Large intestine (tissue), 3 donors: Measurements from ENCODE around the gene ESPN. TPM values are rescaled to one million over a fixed set of nuclear protein-coding genes. Genes with fewer than 3 reads are reported as not detected.
A peak's percentile ranks its signal among the peaks of the same experiment; 100 is the strongest.

Experiments
- DNase-seq, 2 donors: peaks; one replicate each; pipeline versions ENCODE4 v3.0.0 to v3.0.0-alpha.2; 2013
- H3K27ac ChIP-seq: one replicate; pipeline ENCODE4 v1.5.1; 2013; ENCODE audit warnings: low read length
- H3K27me3 ChIP-seq: 2 replicates; pipeline ENCODE4 v1.6.1; 2013; ENCODE audit warnings: low read length; ENCODE audit not compliant: control insufficient read depth, insufficient read depth
- H3K36me3 ChIP-seq: 2 replicates; pipeline ENCODE4 v1.6.1; 2013; ENCODE audit warnings: low read length; ENCODE audit not compliant: control insufficient read depth, insufficient read depth
- H3K4me1 ChIP-seq: one replicate; pipeline ENCODE4 v1.6.1; 2013; ENCODE audit warnings: low read length; ENCODE audit not compliant: control insufficient read depth, insufficient read depth
- H3K4me3 ChIP-seq: one replicate; pipeline ENCODE4 v1.5.1; 2013; ENCODE audit warnings: low read length
- H3K9me3 ChIP-seq: one replicate; pipeline ENCODE4 v1.6.1; 2013; ENCODE audit warnings: mild to moderate bottlenecking, low read depth, low read length, moderate library complexity; ENCODE audit not compliant: control insufficient read depth
- WGBS: methylation state at CpG from one replicate; pipeline ENCODE4 v1.1.5; 2013; ENCODE audit warnings: low lambda C conversion rate; ENCODE audit not compliant: insufficient coverage; 5-methylcytosine and 5-hydroxymethylcytosine counted together
- polyA plus RNA-seq: library from polyadenylated mRNA; unstranded; fragments of 120-200 nt; gene quantifications from one replicate; pipeline ENCODE4 v1.2.1, GENCODE V29; 2013

Gene ESPN
- polyA plus RNA-seq, 1 donor: 256 TPM

DNA sequence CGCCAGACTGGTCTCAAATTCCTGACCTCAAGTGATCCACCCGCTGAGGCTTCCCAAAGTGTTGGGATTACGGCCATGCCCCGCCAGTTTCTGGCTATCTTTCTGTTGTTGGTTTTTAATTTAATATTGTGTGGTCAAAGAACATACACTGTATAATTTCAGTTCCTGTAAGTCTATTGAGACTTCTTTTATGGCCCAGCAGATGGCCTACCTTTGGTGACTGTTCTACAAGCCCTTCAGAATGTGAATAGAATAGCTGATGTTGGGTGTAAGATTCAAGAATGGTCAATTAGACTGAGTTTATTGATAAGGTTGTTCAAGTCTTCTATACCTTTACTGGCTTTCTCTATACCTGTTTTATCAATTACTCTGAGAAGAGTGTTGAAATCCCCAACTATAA lies 15.5 kb upstream of the ESPN start:
- DNase-seq: no peak
- no peaks in the 10 kb centered on the region for H3K9me3 ChIP-seq
- H3K36me3 ChIP-seq: no peaks in the 10 kb centered on the region
- peaks cover 4% of the 10 kb centered on the region for H3K27me3 ChIP-seq
- H3K4me1 ChIP-seq: peaks cover under 1% of the 10 kb centered on the region
- no peak overlapping the region for H3K27ac ChIP-seq
- H3K4me3 ChIP-seq: no peak overlapping the region
- WGBS: no CpG with 5 or more reads among the region's 4 CpGs

DNA sequence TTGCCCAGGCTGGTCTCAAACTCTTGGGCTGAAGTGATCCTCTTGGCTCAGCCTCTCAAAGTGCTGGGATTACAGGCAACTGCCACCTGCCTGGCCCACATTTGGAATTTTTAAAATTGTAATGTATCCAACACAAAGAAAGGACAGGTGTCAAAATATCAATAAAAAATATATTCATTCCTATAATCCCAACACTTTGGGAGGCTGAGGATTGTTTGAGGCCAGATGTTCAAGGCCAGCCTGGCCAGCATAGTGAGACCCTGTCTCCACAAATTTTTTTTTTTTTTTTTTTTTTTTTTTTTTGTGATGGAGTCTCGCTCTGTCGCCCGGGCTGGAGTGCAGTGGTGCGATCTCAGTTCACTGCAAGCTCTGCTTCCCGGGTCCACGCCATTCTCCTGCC lies 14.8 kb upstream of the ESPN start:
- no CpG with 5 or more reads among the region's 6 CpGs for WGBS
- DNase-seq: no peak
- Histone ChIP-seq H3K27ac (no peak overlapping the region), H3K36me3 (no peaks in the 10 kb centered on the region), H3K4me1 (peaks cover 8% of the 10 kb centered on the region), H3K27me3 (peaks cover 4% of the 10 kb centered on the region), H3K4me3 (no peak overlapping the region), H3K9me3 (no peaks in the 10 kb centered on the region)

DNA sequence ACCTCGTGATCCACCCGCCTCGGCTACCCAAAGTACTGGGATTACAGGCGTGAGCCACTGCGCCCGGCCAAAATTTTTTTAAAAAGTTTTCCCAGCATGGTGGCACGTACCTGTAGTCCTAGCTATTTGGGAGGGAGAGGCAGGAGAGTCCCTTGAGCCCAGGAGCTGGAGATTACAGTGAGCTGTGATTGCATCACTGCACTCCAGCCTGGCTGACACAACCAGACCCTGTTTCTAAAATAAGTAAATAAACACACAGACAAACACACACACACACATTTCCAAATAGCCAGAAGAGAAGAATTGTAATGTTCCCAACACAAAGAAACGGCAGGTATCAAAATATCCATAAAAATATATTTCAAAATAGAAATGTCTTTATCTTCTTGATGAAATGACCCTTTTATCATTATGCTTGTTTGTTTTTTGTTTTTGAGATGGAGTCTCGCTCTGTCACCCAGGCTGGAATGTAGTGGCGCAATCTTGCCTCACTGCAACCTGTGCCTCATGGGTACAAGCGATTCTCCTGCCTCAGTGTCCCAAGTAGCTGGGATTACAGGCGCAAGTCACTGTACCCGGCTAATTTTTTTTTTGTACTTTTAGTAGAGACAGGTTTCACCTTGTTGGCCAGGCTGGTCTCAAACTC lies 14.2 kb upstream of the ESPN start:
- peaks cover 13% of the 10 kb centered on the region for H3K4me1 ChIP-seq
- no peak overlapping the region for H3K27ac ChIP-seq
- no peak overlapping the region for H3K4me3 ChIP-seq
- no peaks in the 10 kb centered on the region for H3K36me3 ChIP-seq
- H3K9me3 ChIP-seq: no peaks in the 10 kb centered on the region
- H3K27me3 ChIP-seq: no peaks in the 10 kb centered on the region
- DNase-seq: no peak
- WGBS: 79% methylated on average over 2 of the region's 13 CpGs

DNA sequence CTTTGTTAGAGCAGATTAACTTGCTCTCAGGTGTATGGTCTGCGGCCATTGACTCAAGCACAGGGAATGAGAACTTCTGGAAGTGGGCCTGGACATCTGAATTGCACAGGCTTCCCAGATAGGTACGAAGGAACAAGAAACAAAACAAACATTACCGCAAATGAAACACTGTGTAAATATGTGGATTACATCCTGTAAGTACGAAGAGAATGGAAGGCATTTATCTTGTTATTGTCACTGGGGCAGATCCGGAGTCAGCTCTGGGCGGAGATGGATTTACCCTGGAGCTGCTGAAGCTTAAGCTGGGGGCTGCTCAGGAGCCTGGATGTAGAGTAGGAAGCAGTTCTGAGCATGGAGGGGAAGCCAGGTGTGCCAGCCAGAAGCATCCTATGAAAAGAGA lies 11.7 kb upstream of the ESPN start:
- no peak overlapping the region for H3K27ac ChIP-seq
- H3K9me3 ChIP-seq: no peaks in the 10 kb centered on the region
- H3K27me3 ChIP-seq: peaks cover 16% of the 10 kb centered on the region
- no peaks in the 10 kb centered on the region for H3K36me3 ChIP-seq
- peak in 1 of 2 donors; percentile 29 for DNase-seq
- H3K4me1 ChIP-seq: peaks cover 18% of the 10 kb centered on the region
- no peak overlapping the region for H3K4me3 ChIP-seq
- 20% methylated on average over 1 of the region's 6 CpGs for WGBS

DNA sequence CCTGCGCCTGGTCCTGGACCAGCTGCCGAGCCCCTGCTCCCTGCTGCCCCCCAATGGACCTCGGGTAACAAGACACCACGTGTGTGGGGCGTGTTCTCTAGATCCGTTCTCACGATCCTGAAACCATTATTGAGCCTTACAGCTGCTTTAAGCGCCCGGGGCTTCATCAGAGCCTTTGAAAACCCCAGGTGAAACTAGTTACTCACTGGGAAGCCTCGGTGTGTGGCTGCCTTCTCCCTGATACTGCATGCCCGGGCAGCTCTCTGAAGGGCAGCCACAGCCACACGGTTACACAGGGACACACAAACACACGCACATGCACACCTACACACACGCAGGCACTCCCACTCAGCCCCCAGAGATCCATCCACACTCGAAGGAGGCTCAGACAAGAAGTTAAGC lies 10.1 kb upstream of the ESPN start:
- Histone ChIP-seq H3K4me3 (no peak overlapping the region), H3K27me3 (peaks cover 30% of the 10 kb centered on the region), H3K9me3 (no peaks in the 10 kb centered on the region), H3K27ac (peak overlapping the region; percentile 29), H3K36me3 (no peaks in the 10 kb centered on the region), H3K4me1 (peaks cover 18% of the 10 kb centered on the region)
- no CpG with 5 or more reads among the region's 15 CpGs for WGBS
- DNase-seq: peak; percentile 56 to 66

DNA sequence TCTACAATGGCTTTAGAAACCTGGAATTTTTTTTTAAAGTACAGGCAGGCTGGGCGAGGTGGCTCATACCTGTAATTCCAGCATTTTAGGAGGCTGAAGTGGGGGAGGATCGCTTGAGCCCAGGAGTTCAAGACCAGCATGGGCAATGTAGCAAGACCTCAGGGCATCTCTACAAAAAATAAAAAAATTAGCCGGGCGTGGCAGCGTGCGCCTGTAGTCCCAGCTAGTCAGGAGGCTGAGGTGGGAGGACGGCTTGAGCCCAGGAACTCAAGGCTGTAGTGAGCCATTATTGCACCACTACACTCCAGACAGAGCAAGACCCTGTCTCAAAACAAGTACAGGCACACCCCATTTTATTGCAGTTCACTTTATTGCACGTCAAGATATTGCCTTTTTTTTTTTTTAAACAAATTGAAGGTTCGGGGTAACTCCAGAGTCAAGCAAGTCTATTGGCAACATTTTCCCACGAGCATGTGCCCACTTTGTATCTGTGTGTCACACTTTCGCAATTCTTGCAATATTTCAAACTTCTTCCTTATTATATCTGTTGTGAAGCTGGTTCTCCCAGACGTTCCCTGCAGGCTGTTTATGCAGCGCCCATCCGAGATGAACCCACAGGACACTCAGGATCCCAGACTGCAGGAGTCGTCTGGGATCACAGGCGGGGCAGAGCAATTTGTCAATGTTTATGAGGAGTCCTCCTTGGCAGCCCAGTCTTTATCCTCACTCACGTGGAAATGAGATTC lies 9.5 kb upstream of the ESPN start:
- Histone ChIP-seq H3K9me3 (peaks cover 3% of the 10 kb centered on the region), H3K4me3 (no peak overlapping the region), H3K27ac (peak overlapping the region; percentile 60), H3K4me1 (peaks cover 21% of the 10 kb centered on the region), H3K36me3 (no peaks in the 10 kb centered on the region), H3K27me3 (peaks cover 36% of the 10 kb centered on the region)
- peak; percentile 73 to 88 for DNase-seq
- 67% methylated on average over 4 of the region's 17 CpGs for WGBS

DNA sequence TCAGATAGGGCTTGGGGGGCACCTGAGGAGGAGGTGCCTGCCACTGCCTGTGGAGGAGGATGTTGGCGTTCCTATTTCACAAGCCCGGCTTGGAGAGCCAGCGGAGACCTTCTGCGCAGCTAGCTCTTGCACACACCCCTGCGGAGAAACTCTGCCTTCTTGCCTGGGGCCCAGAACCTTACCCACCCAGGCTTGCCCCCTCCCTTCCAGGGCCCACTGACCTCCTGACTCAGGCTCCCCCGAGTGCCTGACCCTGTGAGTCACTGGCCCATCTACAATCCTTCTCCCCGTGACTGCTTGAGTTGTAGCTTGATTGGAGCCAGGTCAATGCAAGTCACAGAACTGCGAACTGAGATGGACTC lies 8.3 kb upstream of the ESPN start:
- no CpG with 5 or more reads among the region's 8 CpGs for WGBS
- peaks cover 30% of the 10 kb centered on the region for H3K4me1 ChIP-seq
- no peak for DNase-seq
- H3K27me3 ChIP-seq: peaks cover 48% of the 10 kb centered on the region
- H3K4me3 ChIP-seq: no peak overlapping the region
- no peak overlapping the region for H3K27ac ChIP-seq
- no peaks in the 10 kb centered on the region for H3K36me3 ChIP-seq
- peaks cover 5% of the 10 kb centered on the region for H3K9me3 ChIP-seq

DNA sequence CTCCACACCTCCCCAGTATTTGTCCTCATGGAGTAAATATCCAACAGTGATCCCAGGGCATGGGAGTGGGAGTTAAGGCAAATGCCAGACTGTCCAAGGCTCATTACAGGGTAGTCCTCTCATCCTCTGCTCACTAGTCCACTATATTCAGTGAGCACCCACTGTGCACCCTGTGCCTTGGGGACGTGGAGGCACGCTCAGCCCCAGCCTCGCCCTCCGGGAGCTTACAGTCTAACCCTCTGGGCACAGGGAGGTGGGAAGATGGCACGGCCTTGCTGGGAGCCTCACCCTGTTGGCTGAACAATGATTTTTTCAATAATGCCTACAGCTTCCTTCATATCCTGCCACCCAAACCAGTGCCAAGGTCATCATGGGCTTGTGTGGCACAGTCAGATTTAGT lies 7.7 kb upstream of the ESPN start:
- Histone ChIP-seq H3K36me3 (no peaks in the 10 kb centered on the region), H3K27ac (no peak overlapping the region), H3K4me3 (no peak overlapping the region), H3K9me3 (peaks cover 5% of the 10 kb centered on the region), H3K4me1 (peaks cover 30% of the 10 kb centered on the region), H3K27me3 (peaks cover 54% of the 10 kb centered on the region)
- no peak for DNase-seq
- no CpG with 5 or more reads among the region's 5 CpGs for WGBS

DNA sequence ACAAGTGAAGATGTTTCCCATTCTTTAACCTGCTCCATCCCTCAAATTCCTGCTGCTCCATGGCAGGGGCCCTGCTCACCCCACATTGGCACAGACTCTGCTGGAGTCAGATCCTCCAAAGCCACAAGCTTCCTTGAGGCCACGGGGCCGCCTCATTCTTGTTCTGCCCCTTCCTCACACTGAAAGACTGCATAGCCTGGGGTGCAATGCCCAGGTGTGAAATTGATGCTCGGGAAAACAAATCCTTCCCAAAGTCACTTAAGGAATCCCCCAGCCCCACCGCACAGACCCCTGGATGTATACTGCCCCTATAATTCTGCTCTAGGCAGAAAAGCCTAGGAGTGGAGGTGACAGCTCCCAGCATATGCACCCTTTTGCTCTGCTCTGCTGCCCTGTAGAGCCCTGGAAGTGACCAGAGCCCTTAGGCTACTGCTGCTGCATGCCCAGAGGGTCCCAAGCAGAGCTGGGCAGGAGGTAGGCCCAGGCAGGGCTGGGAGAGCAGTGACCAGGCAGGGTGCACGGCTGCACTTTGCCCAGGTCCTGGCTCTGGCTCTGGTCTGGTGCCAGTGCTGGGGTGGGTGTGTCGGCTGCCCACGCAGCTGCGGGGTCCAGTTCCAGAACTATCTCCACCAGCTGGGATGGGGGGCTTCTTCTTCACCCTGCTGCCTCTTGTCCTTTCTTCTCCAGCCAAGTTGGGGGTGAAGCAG lies 6.5 kb upstream of the ESPN start:
- Histone ChIP-seq H3K4me3 (no peak overlapping the region), H3K27ac (no peak overlapping the region), H3K9me3 (peaks cover 5% of the 10 kb centered on the region), H3K27me3 (peaks cover 64% of the 10 kb centered on the region), H3K36me3 (no peaks in the 10 kb centered on the region), H3K4me1 (peaks cover 30% of the 10 kb centered on the region)
- DNase-seq: no peak
- no CpG with 5 or more reads among the region's 8 CpGs for WGBS

DNA sequence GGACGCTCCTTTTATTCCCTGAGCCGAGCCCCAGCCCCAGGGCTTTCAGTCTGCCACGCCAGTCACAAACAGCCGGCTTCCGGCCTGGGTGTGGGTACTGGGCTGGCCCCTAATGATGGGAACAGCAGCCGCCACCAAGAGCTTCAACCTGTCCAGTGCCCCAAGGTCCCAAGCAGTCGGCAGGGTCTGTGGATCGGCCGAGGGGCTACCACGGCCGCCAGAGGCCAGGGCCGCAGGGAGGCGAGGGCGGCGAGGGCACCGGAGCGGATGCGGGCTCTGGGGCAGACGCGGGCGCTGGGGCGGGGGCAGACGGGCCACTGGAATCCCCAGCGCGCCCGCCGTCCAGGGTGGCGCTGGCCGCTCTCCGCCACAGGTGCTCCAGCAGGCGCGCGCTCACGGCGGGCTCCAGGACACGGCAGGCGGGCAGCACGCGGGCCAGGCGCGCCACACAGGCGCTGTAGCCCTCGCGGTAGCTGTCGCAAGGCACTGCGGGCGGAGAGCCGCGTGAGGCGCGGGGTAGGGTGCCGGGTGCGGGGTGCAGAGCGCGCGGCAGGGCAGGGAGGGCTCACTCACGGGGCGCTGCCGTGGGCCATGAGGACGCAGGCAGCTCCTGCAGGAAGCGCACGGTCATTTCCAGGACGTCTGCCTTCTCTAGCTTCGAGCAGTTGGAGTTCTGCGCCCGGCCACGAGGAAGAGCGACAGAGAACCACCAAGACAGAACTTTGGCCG lies 5.7 kb upstream of the ESPN start:
- Histone ChIP-seq H3K4me1 (peaks cover 35% of the 10 kb centered on the region), H3K27me3 (peaks cover 71% of the 10 kb centered on the region), H3K36me3 (no peaks in the 10 kb centered on the region), H3K27ac (no peak overlapping the region), H3K9me3 (peaks cover 5% of the 10 kb centered on the region), H3K4me3 (no peak overlapping the region)
- DNase-seq: peak in 1 of 2 donors; percentile 55
- WGBS: no CpG with 5 or more reads among the region's 69 CpGs
